Panc1 (cell line): ENCODE measurements around the gene TPPP. TPM values are rescaled to one million over a fixed set of nuclear protein-coding genes. Genes with fewer than 3 reads are reported as not detected.

Source experiments
- ATAC-seq: fragments of 200-7000 bp; cut with Tn5 transposase; 2 replicates; pipeline ENCODE4 v1.9.1; 2020; ENCODE audit warnings: mild to moderate bottlenecking, moderate library complexity
- BruUV-seq: library from RNA; stranded (reverse); fragments of 400-500 nt; replicated peaks from 2 replicates; lab custom pipeline; 2021; lab: Mats Ljungman, UMichigan
- CTCF ChIA-PET: fragments of 300-600 bp; sonication (Branson Sonifier 250); formaldehyde crosslinking; loops from one replicate; lab custom pipeline; 2022; ENCODE audit warnings: antibody characterized with exemption; lab: Charles Lee
- POLR2A ChIA-PET: fragments of 300-600 bp; sonication (Branson Sonifier 250); formaldehyde crosslinking; loops from one replicate; lab custom pipeline; 2022; ENCODE audit warnings: antibody characterized with exemption; lab: Charles Lee
- DNase-seq: peaks from one replicate; pipeline ENCODE4 v3.0.0-alpha.2; 2010; ENCODE audit warnings: low read depth, low spot score
- H3K27ac ChIP-seq: 2 replicates; pipeline ENCODE4 v1.5.1; 2011; ENCODE audit warnings: mild to moderate bottlenecking, low read length, inconsistent platforms
- H3K27me3 ChIP-seq: fragments of 200-500 bp; sonication (Bioruptor generic); 2 replicates; pipeline ENCODE4 v1.6.0; 2014; ENCODE audit warnings: low read length, inconsistent platforms; ENCODE audit not compliant: control insufficient read depth, insufficient read depth
- H3K36me3 ChIP-seq: fragments of 200-500 bp; sonication (Bioruptor generic); 2 replicates; pipeline ENCODE4 v1.5.1; 2014; ENCODE audit warnings: inconsistent platforms, mild to moderate bottlenecking, low read length, moderate library complexity; ENCODE audit not compliant: control insufficient read depth, insufficient read depth
- H3K4me1 ChIP-seq: 2 replicates; pipeline ENCODE4 v1.5.1; 2011; ENCODE audit warnings: inconsistent platforms, mild to moderate bottlenecking, low read length, moderate library complexity; ENCODE audit not compliant: control insufficient read depth, insufficient read depth
- H3K4me3 ChIP-seq, 2 experiments: 2 replicates each; pipeline ENCODE4 v1.5.1; 2011 to 2012; ENCODE audit warnings: low read depth in 2 of 2, low read length in 2 of 2, mild to moderate bottlenecking in 2 of 2, inconsistent platforms in 1 of 2, moderate library complexity in 1 of 2
- H3K9me3 ChIP-seq: fragments of 200-500 bp; sonication (Bioruptor generic); 2 replicates; pipeline ENCODE4 v1.5.1; 2014; ENCODE audit warnings: low read depth, mild to moderate bottlenecking, inconsistent platforms, low read length, moderate library complexity; ENCODE audit not compliant: control insufficient read depth, insufficient read depth
- POLR2AphosphoS5 ChIP-seq: IDR thresholded peaks from 2 replicates; pipeline ENCODE4 v1.6.1; 2012; ENCODE audit warnings: mild to moderate bottlenecking, low read depth, low read length, moderate library complexity
- SIN3A ChIP-seq: IDR thresholded peaks from 2 replicates; pipeline ENCODE4 v1.6.1; 2012; ENCODE audit warnings: low read depth, mild to moderate bottlenecking, low read length, moderate library complexity, borderline replicate concordance; ENCODE audit not compliant: insufficient read depth
- TCF7L2 ChIP-seq: IDR thresholded peaks from 2 replicates; pipeline ENCODE4 v1.6.1; 2011; ENCODE audit warnings: mild to moderate bottlenecking, low read depth, low read length, inconsistent platforms
- in situ Hi-C: cut with HindIII; loops from 2 replicates; pipeline ENCODE4 v1.10.0; 2016; ENCODE audit warnings: low sequenced_read_pairs, low pct_unique_long_range_greater_than_20kb
- intact Hi-C: fragments of 100-400 bp; cut with micrococcal nuclease; formaldehyde crosslinking; loops from one replicate; pipeline ENCODE4 v1.10.0; 2022; ENCODE audit not compliant: unreplicated experiment
- total RNA-seq: library from RNA; stranded (reverse); gene quantifications from one replicate; pipeline ENCODE4 v1.2.1, GENCODE V29; 2021; ENCODE audit not compliant: unreplicated experiment
- TF ChIP-seq, protein P1 (sequence below): fragments of 450-650 bp; IDR thresholded peaks from 2 replicates; pipeline ENCODE4 v1.5.1; 2017; ENCODE audit warnings: mild to moderate bottlenecking
- TF ChIP-seq, protein P2 (sequence below), 2 experiments: IDR thresholded peaks; 2 replicates each; pipeline ENCODE4 v1.6.1; 2011 to 2012; ENCODE audit warnings: low read depth in 2 of 2, control low read depth in 1 of 2, low read length in 1 of 2, mild to moderate bottlenecking in 1 of 2, moderate library complexity in 1 of 2; ENCODE audit not compliant: insufficient read depth in 1 of 2

TPPP gene
- total RNA-seq, 1 experiment from 2014 or later = 0.98 TPM

DNA sequence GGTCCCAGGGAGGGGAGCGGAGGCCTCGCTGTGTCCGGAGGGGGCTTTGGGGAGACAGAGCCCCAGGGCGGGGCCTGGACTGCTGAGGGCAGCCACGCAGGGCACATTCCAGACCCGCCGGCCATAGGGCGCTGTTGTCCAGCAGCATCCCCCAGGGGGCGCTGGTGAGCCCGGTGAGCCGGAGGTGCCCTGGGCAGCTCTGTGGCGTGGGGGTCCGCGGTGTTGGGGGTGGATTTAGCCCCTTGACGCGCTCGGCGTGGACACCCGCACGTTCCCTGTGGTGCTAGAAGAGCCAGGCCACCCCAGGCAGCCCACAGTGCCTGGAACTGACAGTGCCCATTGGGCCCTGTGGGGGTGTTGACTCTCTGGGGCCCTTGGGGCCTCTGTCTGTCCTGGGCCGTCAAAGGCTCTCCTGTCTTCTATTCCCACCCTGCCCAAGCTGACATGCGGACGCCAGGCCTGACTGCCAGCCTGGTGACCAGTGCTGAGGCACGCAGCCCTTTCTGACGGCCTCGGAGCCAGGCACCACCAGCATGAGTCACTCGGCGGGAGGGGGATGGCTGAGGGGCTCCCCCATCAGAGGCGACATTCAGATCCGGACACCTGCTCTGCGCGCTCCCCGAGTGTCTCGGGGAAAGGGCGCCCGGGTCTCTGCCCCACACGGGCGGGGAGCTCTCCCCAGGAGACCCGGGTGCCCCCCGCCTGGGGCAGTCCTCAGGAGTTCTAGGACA is 23.9 kb downstream of the TPPP start:
- TF ChIP-seq, protein P1, sequence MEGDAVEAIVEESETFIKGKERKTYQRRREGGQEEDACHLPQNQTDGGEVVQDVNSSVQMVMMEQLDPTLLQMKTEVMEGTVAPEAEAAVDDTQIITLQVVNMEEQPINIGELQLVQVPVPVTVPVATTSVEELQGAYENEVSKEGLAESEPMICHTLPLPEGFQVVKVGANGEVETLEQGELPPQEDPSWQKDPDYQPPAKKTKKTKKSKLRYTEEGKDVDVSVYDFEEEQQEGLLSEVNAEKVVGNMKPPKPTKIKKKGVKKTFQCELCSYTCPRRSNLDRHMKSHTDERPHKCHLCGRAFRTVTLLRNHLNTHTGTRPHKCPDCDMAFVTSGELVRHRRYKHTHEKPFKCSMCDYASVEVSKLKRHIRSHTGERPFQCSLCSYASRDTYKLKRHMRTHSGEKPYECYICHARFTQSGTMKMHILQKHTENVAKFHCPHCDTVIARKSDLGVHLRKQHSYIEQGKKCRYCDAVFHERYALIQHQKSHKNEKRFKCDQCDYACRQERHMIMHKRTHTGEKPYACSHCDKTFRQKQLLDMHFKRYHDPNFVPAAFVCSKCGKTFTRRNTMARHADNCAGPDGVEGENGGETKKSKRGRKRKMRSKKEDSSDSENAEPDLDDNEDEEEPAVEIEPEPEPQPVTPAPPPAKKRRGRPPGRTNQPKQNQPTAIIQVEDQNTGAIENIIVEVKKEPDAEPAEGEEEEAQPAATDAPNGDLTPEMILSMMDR = peak; percentile 98
- TF ChIP-seq, protein P2, sequence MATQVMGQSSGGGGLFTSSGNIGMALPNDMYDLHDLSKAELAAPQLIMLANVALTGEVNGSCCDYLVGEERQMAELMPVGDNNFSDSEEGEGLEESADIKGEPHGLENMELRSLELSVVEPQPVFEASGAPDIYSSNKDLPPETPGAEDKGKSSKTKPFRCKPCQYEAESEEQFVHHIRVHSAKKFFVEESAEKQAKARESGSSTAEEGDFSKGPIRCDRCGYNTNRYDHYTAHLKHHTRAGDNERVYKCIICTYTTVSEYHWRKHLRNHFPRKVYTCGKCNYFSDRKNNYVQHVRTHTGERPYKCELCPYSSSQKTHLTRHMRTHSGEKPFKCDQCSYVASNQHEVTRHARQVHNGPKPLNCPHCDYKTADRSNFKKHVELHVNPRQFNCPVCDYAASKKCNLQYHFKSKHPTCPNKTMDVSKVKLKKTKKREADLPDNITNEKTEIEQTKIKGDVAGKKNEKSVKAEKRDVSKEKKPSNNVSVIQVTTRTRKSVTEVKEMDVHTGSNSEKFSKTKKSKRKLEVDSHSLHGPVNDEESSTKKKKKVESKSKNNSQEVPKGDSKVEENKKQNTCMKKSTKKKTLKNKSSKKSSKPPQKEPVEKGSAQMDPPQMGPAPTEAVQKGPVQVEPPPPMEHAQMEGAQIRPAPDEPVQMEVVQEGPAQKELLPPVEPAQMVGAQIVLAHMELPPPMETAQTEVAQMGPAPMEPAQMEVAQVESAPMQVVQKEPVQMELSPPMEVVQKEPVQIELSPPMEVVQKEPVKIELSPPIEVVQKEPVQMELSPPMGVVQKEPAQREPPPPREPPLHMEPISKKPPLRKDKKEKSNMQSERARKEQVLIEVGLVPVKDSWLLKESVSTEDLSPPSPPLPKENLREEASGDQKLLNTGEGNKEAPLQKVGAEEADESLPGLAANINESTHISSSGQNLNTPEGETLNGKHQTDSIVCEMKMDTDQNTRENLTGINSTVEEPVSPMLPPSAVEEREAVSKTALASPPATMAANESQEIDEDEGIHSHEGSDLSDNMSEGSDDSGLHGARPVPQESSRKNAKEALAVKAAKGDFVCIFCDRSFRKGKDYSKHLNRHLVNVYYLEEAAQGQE (IDR thresholded peaks at IDR 0.05; ENCODE audit: insufficient read depth in 1 of 2, low read depth in 2 of 2, low read length in 1 of 2) = no peak
- DNase-seq (no peak), ATAC-seq (peak; percentile 39)
- peak overlapping the region in 1 of 2 experiments; percentile 13; a peak in 1 of 4 replicates for H3K4me3 ChIP-seq
- ChIA-PET POLR2A (no interaction called here), CTCF (no interaction called here)
- H3K27me3 ChIP-seq = no peaks in the 10 kb centered on the region
- in situ Hi-C loops (no loop called here), intact Hi-C loops (no loop called here)
- H3K9me3 ChIP-seq = no peaks in the 10 kb centered on the region
- peak overlapping the region; percentile 63 for H3K27ac ChIP-seq
- no TSS peak for BruUV-seq
- H3K36me3 ChIP-seq = no peaks in the 10 kb centered on the region; the same call in 1 of the 2 replicates
- peaks cover 52% of the 10 kb centered on the region for H3K4me1 ChIP-seq

GRCh38 chr5:668283-668995 is 24.7 kb downstream of the TPPP start:
- H3K9me3 ChIP-seq = no peaks in the 10 kb centered on the region
- in situ Hi-C loops = no loop called here
- 0 out of 2 replicates have a peak overlapping the region, but pooled peaks have one; percentile 29 for H3K27ac ChIP-seq
- no peaks in the 10 kb centered on the region for H3K27me3 ChIP-seq
- ChIA-PET CTCF (no interaction called here), POLR2A (no interaction called here)
- H3K36me3 ChIP-seq = no peaks in the 10 kb centered on the region; the same call in 1 of the 2 replicates
- no TSS peak for BruUV-seq
- H3K4me1 ChIP-seq = peaks cover 45% of the 10 kb centered on the region
- H3K4me3 ChIP-seq = no peak overlapping the region
- TF ChIP-seq TCF7L2 (no peak), SIN3A (no peak), POLR2AphosphoS5 (no peak)
- TF ChIP-seq, protein P1 = no peak
- TF ChIP-seq, protein P2 (IDR thresholded peaks at IDR 0.05; ENCODE audit: insufficient read depth in 1 of 2, low read depth in 2 of 2, low read length in 1 of 2) = no peak
- intact Hi-C loops = no loop called here
- no peak for DNase-seq
- no peak for ATAC-seq
